Measurements from ENCODE around the gene IFNG.

Gene IFNG

GRCh38 chr12:68115281-68115680, 44.3 kb downstream of the IFNG start:
- DNase-seq (ENCODE audit: low spot score): no peak

DNA sequence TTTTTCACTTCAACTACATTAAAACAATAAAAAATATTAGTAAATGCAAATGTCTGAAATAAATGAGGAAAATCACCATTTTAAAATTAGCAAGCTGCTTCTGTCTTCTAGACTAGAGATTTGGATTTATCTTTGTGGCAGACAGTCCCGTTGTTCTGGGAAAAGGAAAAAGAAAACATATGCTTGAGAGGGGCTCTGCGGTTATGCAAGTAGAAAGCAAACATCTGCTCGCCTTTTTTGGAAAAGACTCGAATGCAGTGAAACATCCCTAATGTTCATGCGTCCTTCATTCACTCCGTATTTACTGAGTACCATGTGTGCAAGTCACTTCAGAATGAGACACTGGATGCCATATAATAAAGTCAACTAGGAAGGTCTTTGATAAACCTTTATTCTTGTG, 44.9 kb downstream of the IFNG start:
- DNase-seq (ENCODE audit: low spot score): no peak

DNA sequence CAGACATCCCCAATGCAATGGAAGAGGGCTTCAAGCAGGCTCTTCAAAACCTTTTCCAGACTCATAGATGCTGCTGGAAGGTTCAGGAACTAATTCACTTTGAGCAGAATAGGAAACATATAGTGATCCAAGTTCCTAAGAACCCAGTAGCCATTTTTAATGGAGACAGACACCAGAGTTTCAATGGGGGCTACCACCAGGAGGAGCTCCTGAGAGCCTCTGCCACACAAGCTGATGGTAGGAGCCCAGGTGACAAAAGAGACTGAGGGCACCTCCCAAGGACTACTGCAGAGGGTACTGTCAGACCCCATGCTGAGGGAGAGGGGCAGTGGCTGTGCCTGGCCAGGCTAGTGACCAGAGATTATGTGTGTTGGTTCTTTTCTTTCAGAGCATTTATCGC, 45.9 kb downstream of the IFNG start:
- no peak for DNase-seq (ENCODE audit: low spot score)

DNA sequence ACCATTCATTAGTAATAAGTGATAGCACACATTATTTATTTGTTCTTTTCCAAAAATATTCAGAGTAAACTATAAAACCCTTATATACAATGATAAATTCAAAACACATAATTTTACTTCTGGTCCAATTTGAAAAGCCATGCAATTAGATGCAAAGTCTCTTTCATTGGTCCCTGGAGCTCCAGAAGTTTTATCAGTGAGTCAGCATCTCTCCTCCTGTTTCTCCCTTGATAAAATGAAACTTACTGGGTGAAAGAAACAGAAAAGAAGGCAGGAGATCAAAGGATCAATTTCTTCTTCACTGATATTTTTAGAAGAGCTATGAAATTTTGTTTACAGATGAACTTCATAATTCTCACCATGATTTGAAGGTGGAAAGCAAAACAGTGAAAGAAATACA, 47.5 kb downstream of the IFNG start:
- no peak for DNase-seq (ENCODE audit: low spot score)

- DNase-seq (ENCODE audit: low spot score): no peak
These were observed 49.9 kb downstream of the IFNG start for GRCh38 chr12:68109444-68110217.

- no peak for DNase-seq (ENCODE audit: low spot score)
These were observed 50.5 kb downstream of the IFNG start for GRCh38 chr12:68109001-68109400.

GRCh38 chr12:68106660-68107059, 52.9 kb downstream of the IFNG start:
- no peak for DNase-seq (ENCODE audit: low spot score)

GRCh38 chr12:68106160-68106559, 53.4 kb downstream of the IFNG start:
- no peak for DNase-seq (ENCODE audit: low spot score)

All from globus pallidus (tissue), 1 donor.